T-helper 9 cell (primary cell): ENCODE data around the gene CUL4A.
"Not testable (repeated sequence)": the region's sequence is repeated elsewhere in the genome, so short reads cannot be mapped to it uniquely, and the experiment has no call there.

ENCODE experiments used
- DNase-seq: peaks from one replicate; pipeline ENCODE4 v3.0.0-alpha.2; 2020

CUL4A gene

DNA sequence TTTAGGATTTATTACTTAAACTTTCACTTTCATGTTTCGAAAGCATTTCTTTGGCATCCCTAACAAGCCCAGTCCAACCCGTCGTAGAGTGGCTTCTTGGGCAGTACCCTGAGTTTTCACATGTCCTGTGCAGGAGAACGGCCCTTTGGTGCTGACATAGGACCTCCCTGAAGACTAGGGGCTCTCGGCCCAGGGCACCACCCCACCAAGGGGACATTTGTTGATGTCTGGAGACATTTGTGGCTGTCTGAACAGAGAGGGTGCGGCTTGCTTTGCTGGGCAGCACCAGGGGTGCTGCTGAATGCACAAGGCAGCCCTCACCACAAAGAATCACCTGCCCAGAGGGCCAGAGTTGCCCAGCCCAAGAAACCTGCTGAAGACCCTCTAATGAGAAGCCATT lies 30.6 kb downstream of the CUL4A start:
- DNase-seq: no peak

DNA sequence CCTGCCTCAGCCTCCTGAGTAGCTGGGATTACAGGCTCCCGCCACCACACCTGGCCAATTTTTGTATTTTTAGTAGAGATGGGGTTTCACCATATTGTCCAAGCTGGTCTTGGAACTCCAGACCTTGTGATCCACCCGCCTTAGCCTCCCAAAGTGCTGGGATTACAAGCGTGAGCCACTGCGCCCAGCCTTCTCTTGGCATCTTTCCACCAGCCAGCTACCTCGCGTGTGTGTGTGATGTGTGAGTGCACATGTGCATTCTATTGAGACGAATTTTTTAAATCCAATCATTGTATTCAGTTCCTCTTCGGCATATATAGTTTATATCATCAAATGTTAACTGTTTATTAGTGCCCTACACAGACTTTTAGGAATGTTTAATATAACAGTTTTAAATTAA lies 32.2 kb downstream of the CUL4A start:
- DNase-seq: not testable (repeated sequence)

- DNase-seq: no peak
Measured at GRCh38 chr13:113243847-113244246, 34.4 kb downstream of the CUL4A start.

DNA sequence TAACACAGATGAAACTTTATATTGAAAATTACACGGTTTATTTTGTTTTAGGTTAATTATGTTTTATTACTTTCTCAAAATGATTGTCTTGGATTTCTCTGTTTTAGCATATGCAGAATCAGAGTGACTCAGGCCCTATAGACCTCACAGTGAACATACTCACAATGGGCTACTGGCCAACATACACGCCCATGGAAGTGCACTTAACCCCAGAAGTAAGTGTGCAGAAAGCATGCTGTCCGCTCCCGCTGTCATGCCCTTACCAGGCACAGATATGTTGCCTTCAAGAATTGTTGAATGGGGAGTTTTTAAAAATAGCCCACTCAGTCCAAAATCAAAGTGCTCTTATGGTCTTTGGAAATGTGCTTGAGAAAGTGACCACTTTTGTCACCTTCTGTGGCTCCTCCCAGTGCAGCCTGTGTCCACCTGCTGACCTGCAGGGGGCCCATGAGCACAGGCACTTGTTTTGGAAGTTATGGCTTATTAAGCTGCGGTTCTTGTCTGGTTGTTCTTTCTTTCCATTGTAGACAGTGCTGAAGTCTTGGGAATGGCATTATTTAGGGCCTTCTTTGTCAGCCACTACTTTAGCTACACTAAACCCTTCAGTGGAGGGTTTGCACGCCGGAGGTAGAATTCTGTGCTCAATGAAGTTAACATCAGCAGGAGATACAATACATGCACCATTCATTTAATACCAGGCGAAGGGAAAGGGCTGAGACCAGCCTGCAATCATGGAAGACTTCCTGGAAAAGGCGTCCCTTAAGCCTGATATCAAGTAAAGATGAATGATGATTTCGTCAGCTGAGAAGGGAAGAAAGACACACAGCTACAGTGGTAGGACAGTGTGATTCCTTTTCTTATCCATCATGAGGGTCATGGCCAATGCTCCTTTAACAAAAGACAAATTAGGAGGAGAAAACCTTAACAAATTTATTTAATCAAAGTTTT lies 36.7 kb downstream of the CUL4A start:
- DNase-seq: no peak

DNA sequence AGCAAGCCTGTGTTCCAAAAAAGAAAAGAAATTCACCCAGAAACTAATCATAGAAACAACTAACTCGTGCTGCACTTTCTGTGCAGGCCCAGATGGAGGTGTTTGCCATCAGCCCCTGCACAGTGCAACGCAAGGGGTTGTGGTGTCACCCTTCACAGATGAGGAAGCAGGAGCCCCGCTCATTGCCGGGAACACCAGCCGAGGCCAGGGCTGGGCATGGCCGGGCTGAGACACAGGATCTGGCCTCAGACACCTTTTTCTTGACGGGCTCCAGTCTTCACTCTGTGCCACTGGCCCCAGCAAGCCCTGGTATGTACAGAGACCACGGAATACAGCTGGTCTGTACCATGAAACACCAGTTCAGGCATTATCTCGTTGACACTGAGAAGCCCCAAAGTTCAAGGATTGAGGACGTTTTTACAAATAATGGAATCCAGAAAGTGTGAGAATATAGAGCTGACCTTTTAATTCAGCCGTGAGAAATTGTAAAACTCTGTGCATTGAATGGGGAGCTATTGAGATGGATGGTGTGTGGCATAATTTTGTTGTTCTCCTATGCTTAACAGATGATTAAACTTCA lies 43.2 kb downstream of the CUL4A start:
- no peak for DNase-seq

- not testable (repeated sequence) for DNase-seq
Measured at GRCh38 chr13:113257908-113258307, 48.5 kb downstream of the CUL4A start.

GRCh38 chr13:113258321-113259054 lies 49.1 kb downstream of the CUL4A start:
- DNase-seq: no peak

GRCh38 chr13:113260996-113261395 lies 51.6 kb downstream of the CUL4A start:
- no peak for DNase-seq

- not testable (repeated sequence) for DNase-seq
Measured at GRCh38 chr13:113263016-113263415, 53.6 kb downstream of the CUL4A start.

- no peak for DNase-seq
Measured at GRCh38 chr13:113267642-113268405, 58.4 kb downstream of the CUL4A start.

DNA sequence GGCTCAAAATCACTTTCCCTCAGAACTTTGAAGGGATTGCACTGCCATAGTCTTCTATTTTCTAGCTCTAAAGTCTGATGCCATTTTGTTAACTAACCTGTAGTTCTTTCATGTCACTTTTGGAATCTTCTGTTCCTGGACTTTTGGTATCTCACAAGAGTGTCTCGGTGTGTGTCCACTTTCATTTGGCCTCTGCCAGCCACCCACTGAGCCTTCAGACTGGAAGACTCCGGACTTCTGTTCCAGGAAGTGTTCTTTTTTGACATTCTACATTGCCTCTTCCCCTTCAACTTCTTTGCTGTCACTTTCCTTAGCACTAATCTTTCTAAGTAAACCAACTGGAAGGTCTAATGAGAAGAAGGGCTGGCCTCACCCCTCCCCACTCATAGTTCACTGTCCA lies 62.6 kb downstream of the CUL4A start:
- DNase-seq: no peak

GRCh38 chr13:113272701-113273181 lies 63.3 kb downstream of the CUL4A start:
- DNase-seq: no peak

DNA sequence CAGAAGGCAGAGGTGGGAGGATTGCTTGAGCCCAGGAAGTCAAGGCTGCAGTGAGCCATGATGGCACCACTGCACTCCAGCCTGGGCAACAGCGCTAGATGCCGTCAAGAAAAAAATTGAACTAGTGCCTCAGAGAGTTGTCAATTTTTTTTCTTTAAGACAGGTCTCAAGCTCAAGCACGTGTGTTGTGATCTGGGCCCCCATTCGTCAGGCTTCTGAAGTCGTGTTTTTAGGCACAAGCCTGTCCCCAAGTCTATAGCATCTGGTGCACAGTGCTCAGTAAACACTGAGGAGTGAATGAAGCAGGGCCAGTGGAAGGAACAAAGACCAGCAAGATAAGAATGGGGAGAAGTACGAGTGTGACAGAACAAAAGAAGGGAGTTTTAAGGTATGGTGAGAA lies 63.9 kb downstream of the CUL4A start:
- no peak for DNase-seq

- DNase-seq: no peak
Measured at GRCh38 chr13:113273851-113274590, 64.6 kb downstream of the CUL4A start.

DNA sequence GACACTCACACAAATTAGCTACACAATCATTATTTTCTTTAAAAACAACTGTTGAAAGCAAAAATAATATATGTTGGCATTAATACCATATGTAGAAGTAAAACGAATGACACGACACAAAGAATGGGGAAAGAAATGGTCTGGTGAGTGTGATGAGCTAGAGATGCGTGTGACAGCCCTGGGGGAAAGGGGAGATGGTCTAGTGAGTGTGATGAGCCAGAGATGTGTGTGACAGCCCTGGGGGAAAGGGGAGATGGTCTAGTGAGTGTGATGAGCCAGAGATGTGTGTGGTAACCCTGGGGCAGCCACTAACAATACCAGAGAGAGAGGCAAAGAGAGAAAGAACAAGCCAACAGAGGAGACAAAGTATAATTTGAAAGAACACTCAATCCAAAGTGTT lies 65.3 kb downstream of the CUL4A start:
- no peak for DNase-seq

DNA sequence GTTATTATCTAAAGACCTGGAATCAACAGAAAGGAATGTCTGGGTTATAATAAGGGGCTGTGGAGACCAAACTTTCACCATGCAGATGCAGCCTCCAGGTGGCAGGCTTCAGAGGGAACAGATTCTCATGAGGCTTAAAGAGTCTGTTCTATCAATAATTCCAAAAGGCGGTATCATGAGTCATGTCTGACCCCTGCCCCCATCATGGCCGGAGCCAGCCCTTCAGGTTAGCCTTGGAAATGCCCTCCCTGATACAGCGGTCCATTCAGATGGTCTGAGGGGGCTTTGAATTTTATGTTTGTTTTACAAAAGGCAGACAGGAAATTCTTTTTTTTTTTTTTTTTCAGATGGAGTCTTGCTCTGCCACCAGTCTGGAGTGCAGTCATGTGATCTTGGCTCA lies 66.0 kb downstream of the CUL4A start:
- DNase-seq: no peak

- no peak for DNase-seq
Measured at GRCh38 chr13:113280126-113280525, 70.7 kb downstream of the CUL4A start.

GRCh38 chr13:113283904-113284303 lies 74.5 kb downstream of the CUL4A start:
- no peak for DNase-seq

GRCh38 chr13:113288880-113289279 lies 79.5 kb downstream of the CUL4A start:
- no peak for DNase-seq

DNA sequence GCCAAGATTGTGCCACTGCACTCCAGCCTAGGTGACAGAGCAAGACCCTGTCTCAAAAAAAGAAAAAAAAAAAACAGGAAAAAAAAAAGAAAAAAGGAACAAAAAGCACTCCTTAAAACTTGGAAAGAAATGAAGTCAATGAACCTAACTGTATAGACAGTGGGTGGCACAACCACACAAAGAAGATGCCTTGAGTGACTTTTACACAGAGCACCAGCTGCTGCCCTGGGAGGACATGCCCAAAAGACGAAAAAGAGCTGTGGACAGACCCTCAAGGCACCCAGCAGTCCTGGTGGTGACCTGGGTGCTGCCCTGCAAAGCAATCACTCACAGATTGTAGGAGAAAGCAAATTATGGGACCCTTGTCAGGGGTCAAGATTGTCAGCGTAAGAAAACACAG lies 81.7 kb downstream of the CUL4A start:
- DNase-seq: no peak

DNA sequence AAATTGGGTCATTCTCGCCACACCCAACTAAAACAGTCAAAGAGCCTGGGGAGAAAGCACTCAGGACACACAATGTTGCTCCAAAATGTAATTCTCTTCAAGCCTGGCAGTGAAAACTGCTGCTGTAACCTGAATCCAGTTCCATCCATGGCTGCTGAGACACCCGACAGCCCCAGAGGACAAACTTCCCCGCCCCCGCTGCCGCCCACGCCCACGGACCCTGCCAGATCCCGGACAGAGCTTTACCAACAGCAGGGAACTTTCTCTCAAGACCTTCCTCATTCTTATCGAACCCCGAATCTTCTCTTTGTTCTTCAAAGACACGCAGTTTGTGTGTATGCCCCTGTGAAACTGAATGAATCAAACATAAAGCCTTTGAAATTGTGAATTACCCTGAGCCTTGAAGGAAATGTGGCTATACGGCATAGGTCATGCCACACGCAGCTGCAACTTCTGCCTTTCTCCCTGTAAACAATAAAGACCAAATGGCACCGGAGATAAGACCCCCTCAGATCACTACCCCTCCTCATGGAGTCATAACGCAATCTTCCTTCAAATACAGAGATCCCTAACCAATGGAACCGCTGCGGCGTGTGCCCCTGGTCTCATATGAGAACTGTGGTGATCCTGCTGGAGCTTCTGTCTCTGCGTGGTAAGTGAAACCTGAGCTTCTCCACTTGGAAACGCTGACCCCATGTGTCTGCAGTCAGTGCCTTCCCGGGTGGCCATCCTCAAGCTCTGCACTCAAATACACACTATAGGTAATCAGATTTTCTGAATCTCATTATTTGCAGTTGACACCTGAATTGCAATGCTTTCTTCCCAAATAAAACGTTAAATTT lies 82.8 kb downstream of the CUL4A start:
- no peak for DNase-seq
